Measurements from ENCODE around the gene ARHGAP15. TPM values are rescaled to one million over a fixed set of nuclear protein-coding genes. Genes with fewer than 3 reads are reported as not detected.

ARHGAP15 gene
- total and polyA plus RNA-seq, 2 experiments from 2014 or later = 0.26 TPM; not detected in 1

DNA sequence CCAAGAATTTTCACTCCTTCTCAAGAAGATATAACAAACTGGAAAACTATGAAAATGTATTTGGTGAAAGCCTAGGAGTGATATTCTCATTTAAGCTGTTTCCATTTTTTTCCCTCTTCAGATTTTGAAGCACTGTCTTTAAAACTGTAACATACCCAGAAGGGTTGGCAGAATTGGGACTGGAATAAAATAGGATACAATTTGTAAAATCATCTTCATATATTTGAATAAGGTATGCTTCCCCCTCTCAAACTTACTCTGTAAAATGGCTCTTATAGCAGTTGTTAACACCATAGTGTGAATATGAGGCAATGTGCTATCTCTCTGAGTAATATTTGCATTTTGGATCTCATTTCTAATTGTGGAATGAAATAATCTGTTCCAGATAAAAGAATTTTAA is 676.4 kb downstream of the ARHGAP15 start:
- H3K9me2 ChIP-seq (ENCODE audit: insufficient read depth) = peaks cover 9% of the 10 kb centered on the region; the same call in 1 of the 2 replicates
- no peaks in the 10 kb centered on the region for H3K79me2 ChIP-seq (replicated peaks; ENCODE audit: insufficient read depth)
- peaks cover 20% of the 10 kb centered on the region for H3K4me1 ChIP-seq (ENCODE audit: insufficient read depth)
- no peak overlapping the region for H3K27ac ChIP-seq (ENCODE audit: low read depth)
- no peaks in the 10 kb centered on the region for H4K20me1 ChIP-seq (replicated peaks; ENCODE audit: insufficient read depth)
- TF ChIP-seq CREB1 (CRISPR knock-in tag; IDR thresholded peaks at IDR 0.05; ENCODE audit: low read depth) (no peak), ZNF331 (CRISPR knock-in tag; IDR thresholded peaks at IDR 0.05; ENCODE audit: low read depth) (no peak), EZH2phosphoT487 (IDR thresholded peaks at IDR 0.05; ENCODE audit: unreplicated experiment) (no peak), POLR2AphosphoS5 (IDR thresholded peaks at IDR 0.05; ENCODE audit: low read depth) (no peak), NANOG (IDR thresholded peaks at IDR 0.05; ENCODE audit: borderline replicate concordance) (no peak), JUNB (IDR thresholded peaks at IDR 0.05; ENCODE audit: unreplicated experiment) (no peak), ZNF114 (CRISPR knock-in tag; IDR thresholded peaks at IDR 0.05) (no peak), STAT1 (IDR thresholded peaks at IDR 0.05; ENCODE audit: unreplicated experiment) (no peak), EZH2 (IDR thresholded peaks at IDR 0.05; ENCODE audit: low read depth, unreplicated experiment) (no peak)
- TF ChIP-seq, protein P1, sequence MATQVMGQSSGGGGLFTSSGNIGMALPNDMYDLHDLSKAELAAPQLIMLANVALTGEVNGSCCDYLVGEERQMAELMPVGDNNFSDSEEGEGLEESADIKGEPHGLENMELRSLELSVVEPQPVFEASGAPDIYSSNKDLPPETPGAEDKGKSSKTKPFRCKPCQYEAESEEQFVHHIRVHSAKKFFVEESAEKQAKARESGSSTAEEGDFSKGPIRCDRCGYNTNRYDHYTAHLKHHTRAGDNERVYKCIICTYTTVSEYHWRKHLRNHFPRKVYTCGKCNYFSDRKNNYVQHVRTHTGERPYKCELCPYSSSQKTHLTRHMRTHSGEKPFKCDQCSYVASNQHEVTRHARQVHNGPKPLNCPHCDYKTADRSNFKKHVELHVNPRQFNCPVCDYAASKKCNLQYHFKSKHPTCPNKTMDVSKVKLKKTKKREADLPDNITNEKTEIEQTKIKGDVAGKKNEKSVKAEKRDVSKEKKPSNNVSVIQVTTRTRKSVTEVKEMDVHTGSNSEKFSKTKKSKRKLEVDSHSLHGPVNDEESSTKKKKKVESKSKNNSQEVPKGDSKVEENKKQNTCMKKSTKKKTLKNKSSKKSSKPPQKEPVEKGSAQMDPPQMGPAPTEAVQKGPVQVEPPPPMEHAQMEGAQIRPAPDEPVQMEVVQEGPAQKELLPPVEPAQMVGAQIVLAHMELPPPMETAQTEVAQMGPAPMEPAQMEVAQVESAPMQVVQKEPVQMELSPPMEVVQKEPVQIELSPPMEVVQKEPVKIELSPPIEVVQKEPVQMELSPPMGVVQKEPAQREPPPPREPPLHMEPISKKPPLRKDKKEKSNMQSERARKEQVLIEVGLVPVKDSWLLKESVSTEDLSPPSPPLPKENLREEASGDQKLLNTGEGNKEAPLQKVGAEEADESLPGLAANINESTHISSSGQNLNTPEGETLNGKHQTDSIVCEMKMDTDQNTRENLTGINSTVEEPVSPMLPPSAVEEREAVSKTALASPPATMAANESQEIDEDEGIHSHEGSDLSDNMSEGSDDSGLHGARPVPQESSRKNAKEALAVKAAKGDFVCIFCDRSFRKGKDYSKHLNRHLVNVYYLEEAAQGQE (IDR thresholded peaks at IDR 0.05; ENCODE audit: unreplicated experiment) = no peak
- TF ChIP-seq, protein P2, sequence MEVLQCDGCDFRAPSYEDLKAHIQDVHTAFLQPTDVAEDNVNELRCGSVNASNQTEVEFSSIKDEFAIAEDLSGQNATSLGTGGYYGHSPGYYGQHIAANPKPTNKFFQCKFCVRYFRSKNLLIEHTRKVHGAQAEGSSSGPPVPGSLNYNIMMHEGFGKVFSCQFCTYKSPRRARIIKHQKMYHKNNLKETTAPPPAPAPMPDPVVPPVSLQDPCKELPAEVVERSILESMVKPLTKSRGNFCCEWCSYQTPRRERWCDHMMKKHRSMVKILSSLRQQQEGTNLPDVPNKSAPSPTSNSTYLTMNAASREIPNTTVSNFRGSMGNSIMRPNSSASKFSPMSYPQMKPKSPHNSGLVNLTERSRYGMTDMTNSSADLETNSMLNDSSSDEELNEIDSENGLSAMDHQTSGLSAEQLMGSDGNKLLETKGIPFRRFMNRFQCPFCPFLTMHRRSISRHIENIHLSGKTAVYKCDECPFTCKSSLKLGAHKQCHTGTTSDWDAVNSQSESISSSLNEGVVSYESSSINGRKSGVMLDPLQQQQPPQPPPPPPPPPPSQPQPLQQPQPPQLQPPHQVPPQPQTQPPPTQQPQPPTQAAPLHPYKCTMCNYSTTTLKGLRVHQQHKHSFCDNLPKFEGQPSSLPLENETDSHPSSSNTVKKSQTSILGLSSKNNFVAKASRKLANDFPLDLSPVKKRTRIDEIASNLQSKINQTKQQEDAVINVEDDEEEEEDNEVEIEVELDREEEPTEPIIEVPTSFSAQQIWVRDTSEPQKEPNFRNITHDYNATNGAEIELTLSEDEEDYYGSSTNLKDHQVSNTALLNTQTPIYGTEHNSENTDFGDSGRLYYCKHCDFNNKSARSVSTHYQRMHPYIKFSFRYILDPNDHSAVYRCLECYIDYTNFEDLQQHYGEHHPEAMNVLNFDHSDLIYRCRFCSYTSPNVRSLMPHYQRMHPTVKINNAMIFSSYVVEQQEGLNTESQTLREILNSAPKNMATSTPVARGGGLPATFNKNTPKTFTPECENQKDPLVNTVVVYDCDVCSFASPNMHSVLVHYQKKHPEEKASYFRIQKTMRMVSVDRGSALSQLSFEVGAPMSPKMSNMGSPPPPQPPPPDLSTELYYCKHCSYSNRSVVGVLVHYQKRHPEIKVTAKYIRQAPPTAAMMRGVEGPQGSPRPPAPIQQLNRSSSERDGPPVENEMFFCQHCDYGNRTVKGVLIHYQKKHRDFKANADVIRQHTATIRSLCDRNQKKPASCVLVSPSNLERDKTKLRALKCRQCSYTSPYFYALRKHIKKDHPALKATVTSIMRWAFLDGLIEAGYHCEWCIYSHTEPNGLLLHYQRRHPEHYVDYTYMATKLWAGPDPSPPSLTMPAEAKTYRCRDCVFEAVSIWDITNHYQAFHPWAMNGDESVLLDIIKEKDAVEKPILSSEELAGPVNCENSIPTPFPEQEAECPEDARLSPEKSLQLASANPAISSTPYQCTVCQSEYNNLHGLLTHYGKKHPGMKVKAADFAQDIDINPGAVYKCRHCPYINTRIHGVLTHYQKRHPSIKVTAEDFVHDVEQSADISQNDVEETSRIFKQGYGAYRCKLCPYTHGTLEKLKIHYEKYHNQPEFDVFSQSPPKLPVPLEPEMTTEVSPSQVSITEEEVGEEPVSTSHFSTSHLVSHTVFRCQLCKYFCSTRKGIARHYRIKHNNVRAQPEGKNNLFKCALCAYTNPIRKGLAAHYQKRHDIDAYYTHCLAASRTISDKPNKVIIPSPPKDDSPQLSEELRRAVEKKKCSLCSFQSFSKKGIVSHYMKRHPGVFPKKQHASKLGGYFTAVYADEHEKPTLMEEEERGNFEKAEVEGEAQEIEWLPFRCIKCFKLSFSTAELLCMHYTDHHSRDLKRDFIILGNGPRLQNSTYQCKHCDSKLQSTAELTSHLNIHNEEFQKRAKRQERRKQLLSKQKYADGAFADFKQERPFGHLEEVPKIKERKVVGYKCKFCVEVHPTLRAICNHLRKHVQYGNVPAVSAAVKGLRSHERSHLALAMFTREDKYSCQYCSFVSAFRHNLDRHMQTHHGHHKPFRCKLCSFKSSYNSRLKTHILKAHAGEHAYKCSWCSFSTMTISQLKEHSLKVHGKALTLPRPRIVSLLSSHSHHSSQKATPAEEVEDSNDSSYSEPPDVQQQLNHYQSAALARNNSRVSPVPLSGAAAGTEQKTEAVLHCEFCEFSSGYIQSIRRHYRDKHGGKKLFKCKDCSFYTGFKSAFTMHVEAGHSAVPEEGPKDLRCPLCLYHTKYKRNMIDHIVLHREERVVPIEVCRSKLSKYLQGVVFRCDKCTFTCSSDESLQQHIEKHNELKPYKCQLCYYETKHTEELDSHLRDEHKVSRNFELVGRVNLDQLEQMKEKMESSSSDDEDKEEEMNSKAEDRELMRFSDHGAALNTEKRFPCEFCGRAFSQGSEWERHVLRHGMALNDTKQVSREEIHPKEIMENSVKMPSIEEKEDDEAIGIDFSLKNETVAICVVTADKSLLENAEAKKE (CRISPR knock-in tag; IDR thresholded peaks at IDR 0.05) = no peak
- TF ChIP-seq, protein P3, sequence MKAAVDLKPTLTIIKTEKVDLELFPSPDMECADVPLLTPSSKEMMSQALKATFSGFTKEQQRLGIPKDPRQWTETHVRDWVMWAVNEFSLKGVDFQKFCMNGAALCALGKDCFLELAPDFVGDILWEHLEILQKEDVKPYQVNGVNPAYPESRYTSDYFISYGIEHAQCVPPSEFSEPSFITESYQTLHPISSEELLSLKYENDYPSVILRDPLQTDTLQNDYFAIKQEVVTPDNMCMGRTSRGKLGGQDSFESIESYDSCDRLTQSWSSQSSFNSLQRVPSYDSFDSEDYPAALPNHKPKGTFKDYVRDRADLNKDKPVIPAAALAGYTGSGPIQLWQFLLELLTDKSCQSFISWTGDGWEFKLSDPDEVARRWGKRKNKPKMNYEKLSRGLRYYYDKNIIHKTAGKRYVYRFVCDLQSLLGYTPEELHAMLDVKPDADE (IDR thresholded peaks at IDR 0.05) = no peak
- TF ChIP-seq, protein P4, sequence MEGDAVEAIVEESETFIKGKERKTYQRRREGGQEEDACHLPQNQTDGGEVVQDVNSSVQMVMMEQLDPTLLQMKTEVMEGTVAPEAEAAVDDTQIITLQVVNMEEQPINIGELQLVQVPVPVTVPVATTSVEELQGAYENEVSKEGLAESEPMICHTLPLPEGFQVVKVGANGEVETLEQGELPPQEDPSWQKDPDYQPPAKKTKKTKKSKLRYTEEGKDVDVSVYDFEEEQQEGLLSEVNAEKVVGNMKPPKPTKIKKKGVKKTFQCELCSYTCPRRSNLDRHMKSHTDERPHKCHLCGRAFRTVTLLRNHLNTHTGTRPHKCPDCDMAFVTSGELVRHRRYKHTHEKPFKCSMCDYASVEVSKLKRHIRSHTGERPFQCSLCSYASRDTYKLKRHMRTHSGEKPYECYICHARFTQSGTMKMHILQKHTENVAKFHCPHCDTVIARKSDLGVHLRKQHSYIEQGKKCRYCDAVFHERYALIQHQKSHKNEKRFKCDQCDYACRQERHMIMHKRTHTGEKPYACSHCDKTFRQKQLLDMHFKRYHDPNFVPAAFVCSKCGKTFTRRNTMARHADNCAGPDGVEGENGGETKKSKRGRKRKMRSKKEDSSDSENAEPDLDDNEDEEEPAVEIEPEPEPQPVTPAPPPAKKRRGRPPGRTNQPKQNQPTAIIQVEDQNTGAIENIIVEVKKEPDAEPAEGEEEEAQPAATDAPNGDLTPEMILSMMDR (conservative IDR thresholded peaks at IDR 0.05; ENCODE audit: low read depth in 2 of 2) = no peak
- H3K4me3 ChIP-seq = no peak overlapping the region
- Mint-ChIP-seq H3K9me3 (no peaks in the 10 kb centered on the region), H3K36me3 (ENCODE audit: low read depth) (no peaks in the 10 kb centered on the region), H3K4me1 (peaks cover 21% of the 10 kb centered on the region), H3K27ac (no peak overlapping the region), H3K4me3 (no peak overlapping the region), H3K27me3 (ENCODE audit: insufficient read depth, low read depth, poor library complexity) (no peaks in the 10 kb centered on the region)
- H3K4me2 ChIP-seq = 0 out of 2 replicates have a peak overlapping the region, but pooled peaks have one; percentile 9
- H3F3A ChIP-seq (replicated peaks; ENCODE audit: low read depth) = no peaks in the 10 kb centered on the region
- H3K36me3 ChIP-seq (ENCODE audit: insufficient read depth) = no peaks in the 10 kb centered on the region
- no peak for ATAC-seq
- DNase-seq (ENCODE audit: low spot score) = no peak
- H2AFZ ChIP-seq = no peak overlapping the region
- no peaks in the 10 kb centered on the region for H3K27me3 ChIP-seq (ENCODE audit: insufficient read depth)

Data from GM23338 (cell line).